ENCODE data around the gene TCF21.

Gene TCF21

GRCh38 chr6:133888929-133889556 is at the start of gene TCF21:
Gene TCF21, plus strand, starts transcription at chr6:133889113. Its CDS starts 285 bp downstream, at chr6:133889398.
- TF ChIP-seq CTCF (IDR thresholded peaks at IDR 0.05) (no peak), ZFX (IDR thresholded peaks at IDR 0.05; ENCODE audit: borderline replicate concordance) (no peak)

GRCh38 chr6:133841176-133841575 is 47.7 kb upstream of the TCF21 start:
- TF ChIP-seq ZFX (IDR thresholded peaks at IDR 0.05; ENCODE audit: borderline replicate concordance) = no peak
- TF ChIP-seq CTCF (IDR thresholded peaks at IDR 0.05) = no peak
- H3K27ac ChIP-seq = no peak overlapping the region

More at GRCh38 chr6:133888929-133889556, at the start of gene TCF21:
- H3K27ac ChIP-seq = no peak within 1 kb of the TSS

GRCh38 chr6:133843098-133843497 is 45.8 kb upstream of the TCF21 start:
- TF ChIP-seq ZFX (IDR thresholded peaks at IDR 0.05; ENCODE audit: borderline replicate concordance) (no peak), CTCF (IDR thresholded peaks at IDR 0.05) (no peak)
- H3K27ac ChIP-seq = no peak overlapping the region

GRCh38 chr6:133844709-133845108 is 44.2 kb upstream of the TCF21 start:
- no peak overlapping the region for H3K27ac ChIP-seq
- TF ChIP-seq ZFX (IDR thresholded peaks at IDR 0.05; ENCODE audit: borderline replicate concordance) (no peak), CTCF (IDR thresholded peaks at IDR 0.05) (no peak)

- no peak overlapping the region for H3K27ac ChIP-seq
- TF ChIP-seq ZFX (IDR thresholded peaks at IDR 0.05; ENCODE audit: borderline replicate concordance) (no peak), CTCF (IDR thresholded peaks at IDR 0.05) (no peak)
These were observed 34.9 kb upstream of the TCF21 start for GRCh38 chr6:133854041-133854363.

- TF ChIP-seq ZFX (IDR thresholded peaks at IDR 0.05; ENCODE audit: borderline replicate concordance) (no peak), CTCF (IDR thresholded peaks at IDR 0.05) (peak; percentile 47)
- no peak overlapping the region for H3K27ac ChIP-seq
These were observed 34.3 kb upstream of the TCF21 start for GRCh38 chr6:133854364-133855275.

Measured in 22Rv1 (cell line).